ENCODE data around the gene SMIM10L2A.
"Not testable (repeated sequence)": the region's sequence is repeated elsewhere in the genome, so short reads cannot be mapped to it uniquely, and the experiment has no call there.

Gene SMIM10L2A

DNA sequence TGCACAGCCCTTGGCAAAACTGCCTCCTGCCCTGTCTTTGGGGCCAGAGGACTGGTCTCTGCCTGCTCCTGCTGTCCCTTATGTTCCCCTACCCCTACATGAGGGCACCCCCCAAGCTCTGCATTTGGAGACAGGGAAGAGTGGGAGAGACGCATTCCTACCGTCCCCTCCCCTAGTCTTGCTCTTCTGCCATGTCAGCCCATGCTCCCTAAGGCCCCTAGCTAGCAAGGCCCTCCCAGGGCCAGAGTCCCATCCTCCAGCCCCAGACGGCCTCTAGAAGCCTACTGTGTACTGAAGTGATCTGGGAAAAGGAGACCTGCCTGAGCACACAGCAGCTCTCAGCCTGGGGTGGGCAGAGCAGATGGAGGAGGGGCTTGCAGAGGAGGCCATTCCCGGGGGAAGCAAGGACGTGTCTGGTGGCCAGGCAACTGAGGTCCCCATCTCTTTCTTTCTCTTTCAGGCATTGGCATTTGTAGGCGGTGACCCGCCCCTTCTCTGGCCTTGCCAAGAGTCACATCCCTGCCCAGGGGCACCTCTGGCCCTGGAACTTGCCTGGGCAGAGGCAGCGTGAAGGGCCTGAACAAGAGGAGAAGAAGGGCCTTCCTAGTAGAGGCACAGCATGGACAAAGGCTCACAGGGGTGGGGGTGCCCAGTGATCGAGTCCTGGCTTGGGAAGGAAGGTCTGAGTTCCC lies 1.6 kb downstream of the SMIM10L2A start:
- not testable (repeated sequence) for DNase-seq (ENCODE audit: low read depth in 2 of 2)

DNA sequence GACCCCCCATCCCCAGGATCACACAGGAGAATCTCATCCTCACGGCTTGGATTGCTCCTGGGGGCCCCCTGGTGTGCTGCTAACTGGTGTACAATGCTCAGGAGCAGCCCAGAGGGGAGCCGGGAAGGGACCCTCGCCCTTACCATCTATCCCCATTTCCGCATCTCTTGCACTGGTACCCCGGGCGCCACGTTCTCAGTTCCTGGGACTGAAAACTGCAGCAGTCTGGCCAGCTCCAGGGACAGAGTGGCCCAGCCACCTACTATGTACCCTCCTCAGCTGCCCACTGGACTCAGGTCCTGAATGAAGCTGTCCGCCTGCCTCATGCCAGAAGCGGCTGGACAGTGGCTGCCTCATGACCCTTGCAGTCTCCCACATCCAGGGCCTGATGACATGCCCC lies 2.7 kb downstream of the SMIM10L2A start:
- DNase-seq (ENCODE audit: low read depth in 2 of 2): no peak

- no peak for DNase-seq (ENCODE audit: low read depth in 2 of 2)
Measured at GRCh38 chrX:135425026-135425965, 3.6 kb downstream of the SMIM10L2A start.

GRCh38 chrX:135429429-135429828 lies 7.7 kb downstream of the SMIM10L2A start:
- no peak for DNase-seq (ENCODE audit: low read depth in 2 of 2)

DNA sequence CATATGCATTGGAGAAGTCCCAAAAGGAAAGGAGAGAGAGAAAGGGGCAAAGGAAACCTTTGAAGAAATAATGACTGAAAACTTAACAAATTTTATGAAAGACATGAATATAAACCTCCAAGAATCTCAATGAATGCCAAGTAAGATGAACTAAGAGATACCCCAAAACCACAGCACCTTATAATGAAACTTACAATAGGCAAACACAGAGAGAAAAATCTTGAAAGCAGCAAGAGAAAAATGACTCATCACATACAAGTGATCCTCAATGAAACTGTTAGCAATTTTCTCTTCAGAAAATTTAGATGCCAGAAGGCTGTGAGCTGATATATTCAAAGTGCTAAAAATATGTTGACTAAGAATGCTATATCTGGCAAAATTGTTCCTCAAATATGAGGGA lies 10.1 kb downstream of the SMIM10L2A start:
- no peak for DNase-seq (ENCODE audit: low read depth in 2 of 2)

- DNase-seq (ENCODE audit: low read depth in 2 of 2): no peak
Measured at GRCh38 chrX:135432453-135432852, 10.7 kb downstream of the SMIM10L2A start.

GRCh38 chrX:135432881-135433521 lies 11.3 kb downstream of the SMIM10L2A start:
- no peak for DNase-seq (ENCODE audit: low read depth in 2 of 2)

DNA sequence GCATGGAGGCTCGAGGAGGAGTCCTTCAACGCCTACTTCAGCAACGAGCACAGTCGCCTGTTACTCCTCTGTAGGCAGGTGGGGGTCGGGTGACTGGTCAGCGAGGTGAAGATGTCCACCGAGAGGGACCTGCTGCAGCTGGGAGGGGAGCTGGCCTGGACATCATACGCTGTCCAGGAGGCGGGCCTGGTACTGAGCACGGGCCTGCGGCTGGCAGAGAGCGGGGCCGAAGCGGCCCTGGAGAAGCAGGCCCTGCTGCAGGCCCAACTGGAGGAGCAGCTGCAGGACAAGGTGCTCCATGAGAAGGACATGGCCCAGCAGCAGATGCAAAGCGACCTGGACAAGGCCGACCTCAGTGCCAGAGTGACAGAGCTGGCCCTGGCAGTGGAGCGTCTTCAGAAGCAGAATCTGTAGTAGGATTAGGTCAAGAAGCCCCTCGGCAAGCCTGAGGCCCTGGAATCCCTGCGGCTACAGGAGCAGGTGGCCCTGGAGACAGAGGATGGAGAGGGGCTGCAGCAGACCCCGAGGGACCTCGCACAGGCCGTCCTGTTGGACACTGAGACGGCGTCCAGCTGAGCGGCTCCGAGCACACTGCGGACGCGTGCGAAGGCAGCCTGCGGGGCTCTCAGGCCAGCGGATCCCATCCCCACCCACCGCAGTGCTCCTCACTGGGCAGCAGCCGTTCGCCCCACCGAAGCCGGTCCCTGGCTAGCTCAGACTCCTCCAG lies 11.9 kb downstream of the SMIM10L2A start:
- DNase-seq (ENCODE audit: low read depth in 2 of 2): no peak

GRCh38 chrX:135434258-135435138 lies 12.8 kb downstream of the SMIM10L2A start:
- DNase-seq (ENCODE audit: low read depth in 2 of 2): no peak

DNA sequence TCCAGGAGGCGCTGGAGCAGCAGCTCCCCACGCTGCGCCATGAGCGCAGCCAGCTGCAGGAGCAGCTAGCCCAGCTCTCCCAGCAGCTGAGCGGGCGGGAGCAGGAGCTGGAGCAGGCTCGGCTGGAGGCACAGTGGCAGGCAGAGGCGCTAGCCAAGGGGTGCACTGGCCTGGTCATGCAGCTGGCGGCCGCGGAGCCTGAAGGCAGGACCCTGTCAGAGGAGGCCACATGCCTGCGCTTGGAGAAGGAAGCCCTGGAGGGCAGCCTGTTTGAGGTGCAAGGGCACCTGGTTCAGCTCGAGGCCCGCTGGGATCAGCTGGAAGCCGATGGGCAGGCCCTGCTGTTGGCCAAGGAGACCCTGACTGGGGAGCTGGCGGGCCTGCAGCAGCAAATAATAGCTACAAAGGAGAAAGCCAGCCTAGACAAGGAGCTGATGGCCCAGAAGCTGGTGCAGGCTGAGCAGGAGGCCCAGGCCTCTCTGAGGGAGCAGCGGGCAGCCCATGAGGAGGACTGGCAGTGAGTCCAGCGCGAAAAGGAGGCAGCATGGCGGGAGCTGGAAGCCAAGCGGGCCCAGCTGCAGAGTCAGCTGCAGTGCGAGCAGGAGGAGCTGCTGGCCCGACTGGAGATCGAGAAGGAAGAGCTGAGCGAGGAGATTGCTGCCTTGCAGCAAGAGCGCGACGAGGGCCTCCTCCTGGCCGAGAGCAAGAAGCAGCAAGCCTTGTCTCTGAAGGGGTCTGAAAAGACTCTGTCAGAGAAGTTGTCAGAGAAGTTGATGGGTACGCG lies 13.6 kb downstream of the SMIM10L2A start:
- DNase-seq (ENCODE audit: low read depth in 2 of 2): no peak

DNA sequence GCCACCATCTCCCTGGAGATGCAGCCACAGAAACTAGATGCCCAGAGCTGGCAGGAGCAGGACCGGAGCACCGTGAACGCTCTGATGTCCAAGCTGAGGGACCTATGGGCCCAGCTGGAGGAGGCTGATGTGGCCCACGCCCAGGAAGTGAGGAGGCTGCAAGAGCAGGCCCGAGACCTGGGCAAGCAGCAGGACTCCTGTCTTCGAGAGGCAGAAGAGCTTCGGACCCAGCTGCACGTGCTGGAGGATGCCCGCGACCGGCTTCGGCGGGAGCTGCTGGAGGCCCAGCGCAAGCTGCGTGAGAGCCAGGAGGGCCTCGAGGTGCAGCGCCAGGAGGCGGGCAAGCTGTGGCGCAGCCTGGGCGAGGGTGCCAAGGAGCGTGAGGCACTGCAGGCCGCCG lies 14.2 kb downstream of the SMIM10L2A start:
- no peak for DNase-seq (ENCODE audit: low read depth in 2 of 2)

GRCh38 chrX:135436456-135436855 lies 14.7 kb downstream of the SMIM10L2A start:
- no peak for DNase-seq (ENCODE audit: low read depth in 2 of 2)

DNA sequence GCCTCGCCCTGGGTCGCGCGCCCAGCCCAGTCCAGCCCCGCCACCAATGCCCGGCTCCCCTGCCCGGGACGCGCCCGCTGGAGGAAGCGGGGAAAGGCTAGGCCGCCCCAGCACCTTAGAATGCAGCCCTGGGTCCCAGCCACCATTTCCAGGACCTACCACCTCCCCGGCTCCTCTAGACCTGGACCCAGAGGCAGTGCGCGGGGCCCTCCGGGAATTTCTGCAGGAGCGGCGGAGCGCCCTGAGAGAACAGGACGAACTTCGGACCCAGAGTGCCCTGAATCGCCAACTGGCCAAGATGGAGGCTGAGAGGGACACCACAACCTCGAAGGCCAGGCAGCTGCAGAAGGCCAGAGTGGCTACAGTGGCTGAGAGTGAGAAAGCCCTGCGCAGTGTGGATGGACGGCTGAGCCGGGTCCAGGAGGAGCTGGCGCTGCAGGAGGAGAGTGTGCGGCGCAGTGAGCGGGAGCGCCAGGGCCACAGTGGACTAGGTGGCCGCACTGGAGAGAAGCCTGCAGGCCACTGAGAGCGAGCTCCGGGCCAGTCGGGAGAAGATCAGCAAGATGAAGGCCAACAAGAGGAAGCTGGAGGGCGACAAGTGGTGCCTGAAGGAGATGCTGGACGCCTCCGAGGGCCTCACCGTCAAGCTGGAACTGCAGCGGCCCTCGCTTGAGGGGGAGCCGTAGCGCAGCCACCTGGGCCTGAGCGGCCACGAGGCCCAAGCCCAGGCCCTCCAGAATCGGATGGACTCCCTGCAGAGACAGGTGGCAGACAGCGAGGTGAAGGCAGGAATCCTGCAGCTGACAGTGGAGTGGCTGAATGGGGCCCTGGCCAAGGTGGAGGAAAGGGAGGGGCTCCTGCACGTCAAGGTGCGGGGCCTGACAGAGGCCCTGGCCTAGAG lies 15.5 kb downstream of the SMIM10L2A start:
- no peak for DNase-seq (ENCODE audit: low read depth in 2 of 2)

- DNase-seq (ENCODE audit: low read depth in 2 of 2): no peak
Measured at GRCh38 chrX:135437867-135438733, 16.4 kb downstream of the SMIM10L2A start.

- DNase-seq (ENCODE audit: low read depth in 2 of 2): no peak
Measured at GRCh38 chrX:135438734-135439043, 16.9 kb downstream of the SMIM10L2A start.

- DNase-seq (ENCODE audit: low read depth in 2 of 2): no peak
Measured at GRCh38 chrX:135449637-135450550, 28.1 kb downstream of the SMIM10L2A start.

DNA sequence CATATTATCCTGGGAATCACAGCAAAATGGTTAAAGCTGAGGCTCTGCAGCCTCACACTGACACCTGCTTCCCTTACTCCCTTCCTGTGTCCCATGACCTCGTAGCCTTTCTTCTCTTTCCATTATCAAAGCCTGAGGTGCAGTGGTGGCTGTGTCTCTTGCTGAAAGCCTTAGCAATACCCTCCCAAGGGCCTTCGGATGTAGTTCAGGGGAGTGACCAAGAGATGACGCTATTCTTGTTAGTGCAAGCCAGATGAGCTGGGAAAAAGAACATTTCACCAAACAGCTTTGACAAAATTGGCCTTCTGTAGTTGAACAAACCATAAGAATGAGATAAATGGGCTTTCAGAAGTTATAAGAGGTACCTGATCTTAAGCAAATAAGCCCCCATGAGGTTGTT lies 31.6 kb downstream of the SMIM10L2A start:
- DNase-seq (ENCODE audit: low read depth in 2 of 2): no peak
